HCT116 (cell line): ENCODE measurements around the gene TMEM116. TPM values are rescaled to one million over a fixed set of nuclear protein-coding genes. Genes with fewer than 3 reads are reported as not detected.

Source experiments
- ATAC-seq: fragments of 200-7000 bp; cut with Tn5 transposase; 2 replicates; pipeline ENCODE4 v1.9.1; 2020; ENCODE audit warnings: mild to moderate bottlenecking, moderate library complexity
- BruUV-seq: library from RNA; stranded (reverse); fragments of 400-500 nt; replicated peaks from 2 replicates; lab custom pipeline; 2021; lab: Mats Ljungman, UMichigan
- CTCF ChIA-PET: fragments of 300-600 bp; sonication (Branson Sonifier 250); formaldehyde crosslinking; loops from one replicate; lab custom pipeline; 2021; ENCODE audit warnings: antibody characterized with exemption; lab: Charles Lee
- POLR2A ChIA-PET: fragments of 300-600, 350-600 bp; sonication (Branson Sonifier 250); formaldehyde crosslinking; loops from one replicate; lab custom pipeline; 2021; ENCODE audit warnings: antibody characterized with exemption; lab: Charles Lee
- RAD21 ChIA-PET, 2 experiments: fragments of 300-600 bp; sonication (Branson Sonifier 250); formaldehyde crosslinking; loops; one replicate each; lab custom pipeline; 2023; ENCODE audit warnings: low total read pairs in 2 of 2; ENCODE audit not compliant: uncharacterized antibody in 2 of 2, unreplicated experiment in 2 of 2, low non-redundant PET in 1 of 2; lab: Charles Lee
- DNase-seq: peaks from one replicate; pipeline ENCODE4 v3.0.0-alpha.2; 2010; ENCODE audit warnings: low read depth, low spot score
- H2AFZ ChIP-seq: fragments of 200-600 bp; shearing (Covaris generic), sonication (generic); 2 replicates; pipeline ENCODE4 v1.6.1; 2017; ENCODE audit warnings: low read depth, mixed run types, mixed read lengths, antibody characterized with exemption, low read length; ENCODE audit not compliant: poor library complexity, severe bottlenecking
- H3K27ac ChIP-seq: 2 replicates; pipeline ENCODE4 v1.5.1; 2012; ENCODE audit warnings: low read depth, low read length
- H3K27me3 ChIP-seq: fragments of 200-600 bp; sonication (generic); 2 replicates; pipeline ENCODE4 v1.6.1; 2016; ENCODE audit warnings: mixed run types, low read length, mixed read lengths; ENCODE audit not compliant: insufficient read depth
- H3K36me3 ChIP-seq, 2 experiments: fragments of 200-500 bp in 1 of 2; fragments of 200-600 bp in 1 of 2; sonication (Bioruptor generic) in 1 of 2; sonication (generic) in 1 of 2; 2 replicates each; pipeline versions ENCODE4 v1.5.1 to v1.6.1; 2014 to 2016; ENCODE audit warnings: low read length in 2 of 2, inconsistent platforms in 1 of 2, mixed read lengths in 1 of 2, mixed run types in 1 of 2; ENCODE audit not compliant: insufficient read depth in 2 of 2, control insufficient read depth in 1 of 2
- H3K4me1 ChIP-seq, 2 experiments: fragments of 200-600 bp in 1 of 2; sonication (generic) in 1 of 2; 2 replicates each; pipeline versions ENCODE4 v1.5.1 to v1.6.1; 2012 to 2017; ENCODE audit warnings: low read length in 2 of 2, inconsistent platforms in 1 of 2, mild to moderate bottlenecking in 1 of 2, mixed read lengths in 1 of 2, mixed run types in 1 of 2, moderate library complexity in 1 of 2; ENCODE audit not compliant: insufficient read depth in 2 of 2, control insufficient read depth in 1 of 2
- H3K4me2 ChIP-seq: fragments of 200-600 bp; sonication (generic); 2 replicates; pipeline ENCODE4 v1.6.1; 2017; ENCODE audit warnings: mixed run types, low read length, mixed read lengths
- H3K4me3 ChIP-seq, 2 experiments: fragments of 200-600 bp in 1 of 2; sonication (generic) in 1 of 2; replicated peaks in 1 of 2; 2 replicates each; pipeline ENCODE4 v1.5.1; 2011 to 2016; ENCODE audit warnings: low read length in 2 of 2, control low read depth in 1 of 2, low read depth in 1 of 2, mild to moderate bottlenecking in 1 of 2, mixed read lengths in 1 of 2, mixed run types in 1 of 2
- H3K79me2 ChIP-seq: fragments of 200-600 bp; sonication (generic); 2 replicates; pipeline ENCODE4 v1.6.1; 2017; ENCODE audit warnings: mild to moderate bottlenecking, mixed run types, low read length, moderate library complexity, mixed read lengths; ENCODE audit not compliant: insufficient read depth
- H3K9ac ChIP-seq: fragments of 200-600 bp; sonication (generic); 2 replicates; pipeline ENCODE4 v1.6.1; 2016; ENCODE audit warnings: low read length, mixed read lengths
- H3K9me2 ChIP-seq: fragments of 200-600 bp; sonication (generic), shearing (Covaris generic); 2 replicates; pipeline ENCODE4 v1.6.1; 2017; ENCODE audit warnings: mixed run types, mild to moderate bottlenecking, moderate library complexity; ENCODE audit not compliant: insufficient read depth
- H3K9me3 ChIP-seq, 2 experiments: fragments of 200-500 bp in 1 of 2; fragments of 200-600 bp in 1 of 2; sonication (Bioruptor generic) in 1 of 2; sonication (generic) in 1 of 2; 2 replicates each; pipeline ENCODE4 v1.6.1; 2014 to 2017; ENCODE audit warnings: low read length in 2 of 2, mixed read lengths in 2 of 2, inconsistent platforms in 1 of 2, low read depth in 1 of 2, mild to moderate bottlenecking in 1 of 2, mixed run types in 1 of 2, moderate library complexity in 1 of 2; ENCODE audit not compliant: control insufficient read depth in 1 of 2, insufficient read depth in 1 of 2
- H4K20me1 ChIP-seq: fragments of 200-600 bp; sonication (generic), shearing (Covaris generic); 2 replicates; pipeline ENCODE4 v1.6.1; 2017; ENCODE audit warnings: mixed run types, mild to moderate bottlenecking, moderate library complexity; ENCODE audit not compliant: insufficient read depth
- ATF3 ChIP-seq: IDR thresholded peaks from 2 replicates; pipeline ENCODE4 v1.6.1; 2012
- CBX3 ChIP-seq: IDR thresholded peaks from 2 replicates; pipeline ENCODE4 v1.6.1; 2012; ENCODE audit warnings: low read depth
- CEBPB ChIP-seq: IDR thresholded peaks from 2 replicates; pipeline ENCODE4 v1.6.1; 2012; ENCODE audit warnings: low read depth
- CTCF ChIP-seq, 3 experiments: fragments of 200-600 bp in 1 of 3; sonication (generic) in 1 of 3; IDR thresholded peaks in 2 of 3; conservative IDR thresholded peaks in 1 of 3; 2 replicates each; pipeline ENCODE4 v1.5.1; 2012 to 2017; ENCODE audit warnings: low read depth in 2 of 3, low read length in 2 of 3, antibody characterized with exemption in 1 of 3, borderline replicate concordance in 1 of 3, control low read depth in 1 of 3, mild to moderate bottlenecking in 1 of 3, mixed read lengths in 1 of 3, mixed run types in 1 of 3, moderate library complexity in 1 of 3; ENCODE audit not compliant: insufficient read depth in 1 of 3
- ELF1 ChIP-seq: IDR thresholded peaks from 2 replicates; pipeline ENCODE4 v1.6.1; 2012; ENCODE audit warnings: low read depth, borderline replicate concordance
- FOSL1 ChIP-seq: IDR thresholded peaks from 2 replicates; pipeline ENCODE4 v1.6.1; 2012; ENCODE audit warnings: low read depth
- MAX ChIP-seq: IDR thresholded peaks from 2 replicates; pipeline ENCODE4 v1.6.1; 2012
- RAD21 ChIP-seq: IDR thresholded peaks from 2 replicates; pipeline ENCODE4 v1.6.1; 2012; ENCODE audit warnings: low read depth, mild to moderate bottlenecking
- REST ChIP-seq: IDR thresholded peaks from 2 replicates; pipeline ENCODE4 v1.6.1; 2012; ENCODE audit warnings: low read depth
- SIN3A ChIP-seq: IDR thresholded peaks from 2 replicates; pipeline ENCODE4 v1.6.1; 2012; ENCODE audit warnings: low read depth
- TCF7L2 ChIP-seq: IDR thresholded peaks from 2 replicates; pipeline ENCODE4 v1.7.0; 2011; ENCODE audit warnings: borderline replicate concordance, inconsistent platforms; ENCODE audit not compliant: insufficient read depth, insufficient read length; ENCODE audit errors: extremely low read depth
- ZFX ChIP-seq: fragments of 450-650 bp; IDR thresholded peaks from 2 replicates; pipeline ENCODE4 v1.6.1; 2017
- ZNF274 ChIP-seq: fragments of 200-500 bp; sonication (Bioruptor generic); IDR thresholded peaks from 2 replicates; pipeline ENCODE4 v1.6.1; 2014; ENCODE audit warnings: mild to moderate bottlenecking, low read depth, low read length, inconsistent platforms
- intact Hi-C: fragments of 100-400 bp; cut with micrococcal nuclease; formaldehyde crosslinking; loops from 2 replicates; pipeline ENCODE4 v1.10.0; 2022
- total RNA-seq: library from RNA; stranded (reverse); gene quantifications from one replicate; pipeline ENCODE4 v1.2.1, GENCODE V29; 2021; ENCODE audit not compliant: unreplicated experiment

The TMEM116 gene
- total RNA-seq, 1 experiment from 2014 or later = 6.8 TPM

- TF ChIP-seq REST (no peak), CBX3 (no peak), ELF1 (no peak)
- TF ChIP-seq, all 23 proteins: peak for 6
Measured at GRCh38 chr12:112013601-112014402, 837 bp upstream of the TMEM116 start (continued).

DNA sequence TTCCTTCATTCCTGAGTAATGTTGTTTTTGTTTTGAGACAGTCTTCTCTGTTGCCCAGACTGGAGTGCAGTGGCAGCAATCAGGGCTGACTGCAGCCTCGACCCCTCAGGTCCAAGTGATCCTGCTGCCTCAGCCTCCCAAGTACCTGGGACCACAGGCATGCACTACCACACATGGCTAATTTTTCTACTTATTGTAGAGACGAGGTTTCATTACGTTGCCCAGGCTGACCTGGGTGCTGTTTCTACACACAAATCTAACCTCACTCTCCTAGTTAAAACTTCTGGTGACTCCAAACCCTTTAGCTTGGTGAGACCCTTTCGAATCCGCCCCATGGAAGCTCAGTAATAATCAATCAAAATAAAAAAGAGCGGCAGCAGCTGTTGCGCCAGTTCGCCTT, 1.3 kb downstream of the TMEM116 start:
- Histone ChIP-seq H3K36me3 (peaks cover 7 to 11% of the 10 kb centered on the region in 2 experiments; a peak in 2 of 4 replicates), H3K27ac (peak overlapping the region; percentile 99), H2AFZ (no peak overlapping the region), H3K27me3 (no peaks in the 10 kb centered on the region), H3K4me1 (peaks cover 9 to 21% of the 10 kb centered on the region in 2 experiments), H3K79me2 (peaks cover 48% of the 10 kb centered on the region), H3K9me2 (no peaks in the 10 kb centered on the region), H3K9me3 (no peaks in the 10 kb centered on the region), H3K4me3 (peak overlapping the region; percentile 87 to 98), H4K20me1 (no peaks in the 10 kb centered on the region; the same call in 1 of the 2 replicates), H3K9ac (peak overlapping the region; percentile 88), H3K4me2 (peak overlapping the region; percentile 80)
- no TSS peak for BruUV-seq
- DNase-seq (no peak), ATAC-seq (no peak)
- intact Hi-C loops = loop anchor here (5.0 kb wide), 1 partner anchor 401 kb away; no protein-coding TSS in a partner anchor
- ChIA-PET POLR2A (no interaction called here), CTCF (interaction anchor here (0.8 kb wide), 1 partner anchor 67 kb away, joined by 3 read pairs; no protein-coding TSS in a partner anchor), RAD21 (no interaction called here)
- TF ChIP-seq SIN3A (no peak), CBX3 (no peak), FOSL1 (no peak), CTCF (IDR thresholded peaks at IDR 0.05 in 2 of 3, conservative IDR thresholded peaks at IDR 0.05 in 1 of 3; ENCODE audit: borderline replicate concordance in 1 of 3, insufficient read depth in 1 of 3, low read depth in 2 of 3, low read length in 2 of 3) (no peak), ELF1 (no peak), TCF7L2 (no peak), ZFX (no peak), MAX (no peak), CEBPB (no peak), ZNF274 (no peak), ATF3 (no peak), RAD21 (no peak), REST (no peak)
